Prostate gland (tissue), 2 donors: ENCODE data around the gene SEPTIN5.

Experiments
- CTCF ChIP-seq, 4 experiments: fragments of 200-600 bp in 2 of 4; fragments of 450-650 bp in 2 of 4; sonication (generic) in 2 of 4; IDR thresholded peaks; 1 replicate in 3 of 4; 2 replicates in 1 of 4; pipeline ENCODE4 v1.5.1; 2016 to 2019; ENCODE audit warnings: antibody characterized with exemption in 4 of 4, mild to moderate bottlenecking in 2 of 4, moderate library complexity in 2 of 4
- POLR2AphosphoS5 ChIP-seq: sonication (generic); formaldehyde crosslinking; IDR thresholded peaks from one replicate; pipeline ENCODE4 v1.6.1; 2017; ENCODE audit warnings: antibody characterized with exemption

GRCh38 chr22:19716829-19717105, 2.5 kb downstream of the SEPTIN5 start:
- TF ChIP-seq CTCF (IDR thresholded peaks at IDR 0.05) (no peak), POLR2AphosphoS5 (no peak)
